ENCODE measurements around the gene ABLIM2.

Gene ABLIM2

GRCh38 chr4:7993671-7994070, 164.9 kb downstream of the ABLIM2 start:
- no peak for DNase-seq

GRCh38 chr4:7992846-7993245, 165.8 kb downstream of the ABLIM2 start:
- no peak for DNase-seq

GRCh38 chr4:7990807-7991459, 167.7 kb downstream of the ABLIM2 start:
- no peak for DNase-seq

- no peak for DNase-seq
Observed at GRCh38 chr4:7989654-7990053, 169.0 kb downstream of the ABLIM2 start.

GRCh38 chr4:7988437-7988836, 170.2 kb downstream of the ABLIM2 start:
- no peak for DNase-seq

- DNase-seq = peak; percentile 80
Observed at GRCh38 chr4:7987148-7987989, 171.2 kb downstream of the ABLIM2 start.

GRCh38 chr4:7985891-7986441, 172.6 kb downstream of the ABLIM2 start:
- no peak for DNase-seq

GRCh38 chr4:7985072-7985471, 173.5 kb downstream of the ABLIM2 start:
- no peak for DNase-seq

- no peak for DNase-seq
Observed at GRCh38 chr4:7984286-7984925, 174.2 kb downstream of the ABLIM2 start.

GRCh38 chr4:7983296-7983695, 175.3 kb downstream of the ABLIM2 start:
- DNase-seq = no peak

GRCh38 chr4:7981738-7982394, 176.7 kb downstream of the ABLIM2 start:
- no peak for DNase-seq

- no peak for DNase-seq
Observed at GRCh38 chr4:7980036-7980435, 178.6 kb downstream of the ABLIM2 start.

- DNase-seq = no peak
Observed at GRCh38 chr4:7979652-7979968, 179.0 kb downstream of the ABLIM2 start.

GRCh38 chr4:7978907-7979651, 179.5 kb downstream of the ABLIM2 start:
- DNase-seq = no peak

- no peak for DNase-seq
Observed at GRCh38 chr4:7978489-7978888, 180.1 kb downstream of the ABLIM2 start.

GRCh38 chr4:7976634-7977033, 182.0 kb downstream of the ABLIM2 start:
- no peak for DNase-seq

- DNase-seq = no peak
Observed at GRCh38 chr4:7976025-7976424, 182.6 kb downstream of the ABLIM2 start.

- DNase-seq = no peak
Observed at GRCh38 chr4:7974425-7974824, 184.2 kb downstream of the ABLIM2 start.

- no peak for DNase-seq
Observed at GRCh38 chr4:7973545-7973981, 185.1 kb downstream of the ABLIM2 start.

GRCh38 chr4:7971881-7972500, 186.6 kb downstream of the ABLIM2 start:
- no peak for DNase-seq

GRCh38 chr4:7971159-7971631, 187.4 kb downstream of the ABLIM2 start:
- DNase-seq = no peak
